Endodermal cell (in vitro differentiated cells): ENCODE measurements around the gene CHL1. TPM values are rescaled to one million over a fixed set of nuclear protein-coding genes. Genes with fewer than 3 reads are reported as not detected.

Experiments used
- DNase-seq: peaks from one replicate; pipeline ENCODE4 v3.0.0-alpha.2; 2017
- H3K27ac ChIP-seq: 2 replicates; pipeline ENCODE4 v1.5.1; 2013; ENCODE audit warnings: mild to moderate bottlenecking, low read depth, low read length, moderate library complexity
- H3K27me3 ChIP-seq: 2 replicates; pipeline ENCODE4 v1.6.1; 2013; ENCODE audit warnings: mild to moderate bottlenecking, low read length, moderate library complexity; ENCODE audit not compliant: insufficient read depth, control insufficient read depth, poor library complexity, severe bottlenecking
- H3K36me3 ChIP-seq: 2 replicates; pipeline ENCODE4 v1.7.0; 2013; ENCODE audit warnings: mild to moderate bottlenecking, low read length, moderate library complexity; ENCODE audit not compliant: control insufficient read depth, insufficient read depth
- H3K4me1 ChIP-seq: one replicate; pipeline ENCODE4 v1.7.0; 2013; ENCODE audit warnings: low read length; ENCODE audit not compliant: control insufficient read depth, insufficient read depth
- H3K4me3 ChIP-seq: 2 replicates; pipeline ENCODE4 v1.5.1; 2013; ENCODE audit warnings: mild to moderate bottlenecking, low read length, moderate library complexity
- H3K9ac ChIP-seq: 2 replicates; pipeline ENCODE4 v1.6.1; 2013; ENCODE audit warnings: mild to moderate bottlenecking, low read length, moderate library complexity; ENCODE audit not compliant: poor library complexity, severe bottlenecking; ENCODE audit errors: extremely low read depth
- H3K9me3 ChIP-seq: 2 replicates; pipeline ENCODE4 v1.6.1; 2013; ENCODE audit warnings: mild to moderate bottlenecking, low read length, moderate library complexity; ENCODE audit not compliant: control insufficient read depth
- H3K27ac Mint-ChIP-seq: 2 replicates; pipeline ENCODE4 v1.8.0; 2020; ENCODE audit warnings: mixed read lengths
- H3K27me3 Mint-ChIP-seq: 2 replicates; pipeline ENCODE4 v1.8.0; 2021; ENCODE audit warnings: mild to moderate bottlenecking, mixed read lengths; ENCODE audit not compliant: insufficient read depth
- H3K36me3 Mint-ChIP-seq: 2 replicates; pipeline ENCODE4 v1.8.0; 2020; ENCODE audit warnings: low read depth, mixed read lengths
- H3K4me1 Mint-ChIP-seq: 2 replicates; pipeline ENCODE4 v1.8.0; 2020; ENCODE audit warnings: mixed read lengths
- H3K4me3 Mint-ChIP-seq: 2 replicates; pipeline ENCODE4 v1.8.0; 2020; ENCODE audit warnings: mild to moderate bottlenecking, moderate library complexity, mixed read lengths
- H3K9me3 Mint-ChIP-seq: 2 replicates; pipeline ENCODE4 v1.8.0; 2020; ENCODE audit warnings: mild to moderate bottlenecking, mixed read lengths
- WGBS, 2 experiments: methylation state at CpG; one replicate each; pipeline versions ENCODE4 v1.1.5 to v1.1.7; 2013; ENCODE audit warnings: missing lambda C conversion rate in 2 of 2, mixed read lengths in 1 of 2; ENCODE audit not compliant: insufficient coverage in 1 of 2, insufficient read length in 1 of 2; 5-methylcytosine and 5-hydroxymethylcytosine counted together
- total RNA-seq, 2 donors: library from RNA; stranded (reverse); fragmentation: NEBNext Ultra II Directional in 1 of 2; extraction: Animal tissue kit (Norgen Biotek cat#: 25700) in 1 of 2; gene quantifications; 2 replicates in 1 of 2; 3 replicates in 1 of 2; pipeline ENCODE4 v1.2.1, GENCODE V29; 2021
- TF ChIP-seq, protein P1 (sequence below): fragments of 200-600 bp; sonication (generic); conservative IDR thresholded peaks from 2 replicates; pipeline ENCODE4 v1.5.0; 2021; ENCODE audit warnings: antibody characterized with exemption, mild to moderate bottlenecking

The CHL1 gene
- total RNA-seq, 2 donors from 2014 or later, result 2.2 to 2.8 TPM

DNA sequence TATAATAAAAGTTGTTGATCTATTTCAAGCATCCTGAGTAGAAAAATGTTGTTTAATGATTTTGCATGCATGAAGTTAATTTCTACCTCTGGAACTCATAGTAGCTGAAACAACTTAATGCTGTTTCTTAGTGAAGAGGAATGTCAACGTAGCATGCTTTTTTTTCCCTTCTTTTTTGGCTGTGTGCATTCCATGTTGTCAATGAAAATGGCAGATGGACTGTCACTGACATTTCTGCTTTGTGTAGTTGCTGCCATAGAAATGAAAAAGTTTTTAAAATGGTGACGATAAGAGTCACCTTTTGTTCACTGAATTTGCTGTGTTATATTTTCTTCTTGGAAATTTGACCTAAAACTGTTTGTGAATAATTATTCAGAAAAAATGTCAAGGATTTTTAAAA lies 116.3 kb downstream of the CHL1 start:
- Histone ChIP-seq H3K4me3 (no peak overlapping the region), H3K4me1 (no peaks in the 10 kb centered on the region), H3K27me3 (no peaks in the 10 kb centered on the region), H3K27ac (no peak overlapping the region), H3K36me3 (no peaks in the 10 kb centered on the region), H3K9me3 (peaks cover 80% of the 10 kb centered on the region), H3K9ac (no peak overlapping the region)
- no peaks in the 10 kb centered on the region for H3K36me3 Mint-ChIP-seq
- no peak for DNase-seq
- no peak overlapping the region for H3K27ac Mint-ChIP-seq
- peaks cover 9% of the 10 kb centered on the region for H3K4me1 Mint-ChIP-seq
- H3K27me3 Mint-ChIP-seq, result peaks cover 92% of the 10 kb centered on the region
- H3K4me3 Mint-ChIP-seq, result no peak overlapping the region
- TF ChIP-seq, protein P1, sequence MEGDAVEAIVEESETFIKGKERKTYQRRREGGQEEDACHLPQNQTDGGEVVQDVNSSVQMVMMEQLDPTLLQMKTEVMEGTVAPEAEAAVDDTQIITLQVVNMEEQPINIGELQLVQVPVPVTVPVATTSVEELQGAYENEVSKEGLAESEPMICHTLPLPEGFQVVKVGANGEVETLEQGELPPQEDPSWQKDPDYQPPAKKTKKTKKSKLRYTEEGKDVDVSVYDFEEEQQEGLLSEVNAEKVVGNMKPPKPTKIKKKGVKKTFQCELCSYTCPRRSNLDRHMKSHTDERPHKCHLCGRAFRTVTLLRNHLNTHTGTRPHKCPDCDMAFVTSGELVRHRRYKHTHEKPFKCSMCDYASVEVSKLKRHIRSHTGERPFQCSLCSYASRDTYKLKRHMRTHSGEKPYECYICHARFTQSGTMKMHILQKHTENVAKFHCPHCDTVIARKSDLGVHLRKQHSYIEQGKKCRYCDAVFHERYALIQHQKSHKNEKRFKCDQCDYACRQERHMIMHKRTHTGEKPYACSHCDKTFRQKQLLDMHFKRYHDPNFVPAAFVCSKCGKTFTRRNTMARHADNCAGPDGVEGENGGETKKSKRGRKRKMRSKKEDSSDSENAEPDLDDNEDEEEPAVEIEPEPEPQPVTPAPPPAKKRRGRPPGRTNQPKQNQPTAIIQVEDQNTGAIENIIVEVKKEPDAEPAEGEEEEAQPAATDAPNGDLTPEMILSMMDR, result no peak
- no peaks in the 10 kb centered on the region for H3K9me3 Mint-ChIP-seq
- 25 to 56% methylated on average over 1 to 2 of the region's 2 CpGs for WGBS, 2 experiments

DNA sequence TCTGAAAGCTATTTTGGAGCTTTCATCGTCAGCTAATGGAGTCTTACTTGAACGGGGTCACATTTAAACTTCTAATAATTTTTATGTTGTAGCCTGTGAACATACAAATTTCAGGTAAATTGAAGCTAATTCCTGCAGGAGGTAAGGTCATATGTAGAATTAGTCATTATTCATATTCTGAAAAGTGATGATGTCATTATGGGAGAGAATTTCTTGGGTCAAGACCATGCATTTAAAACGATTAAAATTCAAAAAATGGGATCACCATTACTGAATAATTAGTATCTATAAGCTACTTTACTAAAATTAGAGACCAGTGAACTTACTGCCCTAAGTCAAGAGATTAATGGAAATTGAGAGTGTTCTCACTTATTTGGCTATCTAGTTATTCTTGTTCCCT lies 120.4 kb downstream of the CHL1 start:
- Histone ChIP-seq H3K9me3 (peaks cover 79% of the 10 kb centered on the region), H3K27me3 (no peaks in the 10 kb centered on the region), H3K36me3 (no peaks in the 10 kb centered on the region), H3K27ac (no peak overlapping the region), H3K9ac (no peak overlapping the region), H3K4me1 (no peaks in the 10 kb centered on the region), H3K4me3 (no peak overlapping the region)
- no peak overlapping the region for H3K4me3 Mint-ChIP-seq
- TF ChIP-seq, protein P1, result no peak
- H3K4me1 Mint-ChIP-seq, result peaks cover 5% of the 10 kb centered on the region
- no peak for DNase-seq
- H3K36me3 Mint-ChIP-seq, result no peaks in the 10 kb centered on the region
- peaks cover 71% of the 10 kb centered on the region for H3K27me3 Mint-ChIP-seq
- 79 to 100% methylated on average over 2 to 3 of the region's 3 CpGs for WGBS, 2 experiments
- H3K9me3 Mint-ChIP-seq, result no peaks in the 10 kb centered on the region
- no peak overlapping the region for H3K27ac Mint-ChIP-seq

DNA sequence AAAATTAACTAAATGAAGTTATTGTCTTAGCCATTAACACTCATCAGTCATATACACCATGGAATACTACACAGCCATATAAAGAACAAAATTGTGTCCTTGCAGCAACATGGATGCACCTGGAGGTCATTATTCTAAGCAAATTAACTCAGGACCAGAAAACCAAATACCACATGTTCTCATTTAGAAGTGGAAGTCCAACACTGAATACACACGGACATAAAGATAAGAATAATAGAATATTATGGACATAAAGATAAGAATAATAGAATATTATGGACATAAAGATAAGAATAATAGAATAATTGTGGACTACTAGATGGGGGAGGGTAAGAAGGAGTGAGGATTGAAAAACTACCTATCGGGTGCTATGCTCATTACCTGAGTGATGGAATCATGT lies 122.3 kb downstream of the CHL1 start:
- DNase-seq, result no peak
- no peak overlapping the region for H3K27ac ChIP-seq
- Mint-ChIP-seq H3K4me1 (no peaks in the 10 kb centered on the region), H3K36me3 (no peaks in the 10 kb centered on the region), H3K27ac (no peak overlapping the region), H3K9me3 (no peaks in the 10 kb centered on the region), H3K27me3 (peaks cover 52% of the 10 kb centered on the region), H3K4me3 (no peak overlapping the region)
- H3K27me3 ChIP-seq, result no peaks in the 10 kb centered on the region
- no peak overlapping the region for H3K4me3 ChIP-seq
- no peak overlapping the region for H3K9ac ChIP-seq
- H3K4me1 ChIP-seq, result no peaks in the 10 kb centered on the region
- WGBS, 2 experiments, result 100% methylated on average over 1 of the region's 2 CpGs; no CpG with 5 or more reads in 1 of the 2 experiments
- TF ChIP-seq, protein P1, result no peak
- no peaks in the 10 kb centered on the region for H3K36me3 ChIP-seq
- peaks cover 71% of the 10 kb centered on the region for H3K9me3 ChIP-seq
